Omental fat pad (tissue), 4 donors: ENCODE measurements around the gene SNX2. TPM values are rescaled to one million over a fixed set of nuclear protein-coding genes. Genes with fewer than 3 reads are reported as not detected.

Experiments used
- ATAC-seq: fragments of 150-250 bp; one replicate; pipeline ENCODE4 v1.9.1; 2016; ENCODE audit warnings: mild to moderate bottlenecking, moderate library complexity; ENCODE audit not compliant: low FRiP score
- DNase-seq: peaks from one replicate; pipeline ENCODE4 v3.0.0-alpha.2; 2019; ENCODE audit warnings: low spot score
- CTCF ChIP-seq, 3 donors: fragments of 450-650 bp; IDR thresholded peaks; one replicate each; pipeline ENCODE4 v1.5.1; 2016 to 2017; ENCODE audit warnings: antibody characterized with exemption in 3 of 3, mild to moderate bottlenecking in 3 of 3, moderate library complexity in 2 of 3
- total RNA-seq, 4 donors: library from RNA; depleted of rRNA; stranded (reverse); fragments of >200 nt; gene quantifications; one replicate each; pipeline ENCODE4 v1.1.0, GENCODE V29; 2016

Gene SNX2
- total RNA-seq, 4 donors from 2014 or later, result 53.8 to 84.8 (median 75.1) TPM

- TF ChIP-seq CTCF (IDR thresholded peaks at IDR 0.05), result no peak
- DNase-seq (no peak), ATAC-seq (no peak)
Measured at GRCh38 chr5:122770477-122770876, 4.4 kb upstream of the SNX2 start.

GRCh38 chr5:122772446-122772845, 2.4 kb upstream of the SNX2 start:
- no peak for DNase-seq
- TF ChIP-seq CTCF (IDR thresholded peaks at IDR 0.05), result no peak
- ATAC-seq, result no peak

- DNase-seq (no peak), ATAC-seq (no peak)
- TF ChIP-seq CTCF (IDR thresholded peaks at IDR 0.05), result no peak
Measured at GRCh38 chr5:122773619-122774018, 1.3 kb upstream of the SNX2 start.

- no peak for TF ChIP-seq CTCF (IDR thresholded peaks at IDR 0.05)
- DNase-seq (no peak), ATAC-seq (peak; percentile 38)
Measured at GRCh38 chr5:122774519-122774860, 390 bp upstream of the SNX2 start.

GRCh38 chr5:122775550-122776542, 966 bp downstream of the SNX2 start:
- no peak for TF ChIP-seq CTCF (IDR thresholded peaks at IDR 0.05)
- peak; percentile 10 for ATAC-seq
- no peak for DNase-seq

- no peak for TF ChIP-seq CTCF (IDR thresholded peaks at IDR 0.05)
- ATAC-seq, result no peak
- no peak for DNase-seq
Measured at GRCh38 chr5:122778157-122778556, 3.3 kb downstream of the SNX2 start.

- TF ChIP-seq CTCF (IDR thresholded peaks at IDR 0.05), result no peak
- ATAC-seq (no peak), DNase-seq (no peak)
Measured at GRCh38 chr5:122779451-122779850, 4.6 kb downstream of the SNX2 start.
